OCI-LY7 (cell line): ENCODE data around the gene CUX1. TPM values are rescaled to one million over a fixed set of nuclear protein-coding genes. Genes with fewer than 3 reads are reported as not detected.

Experiments used
- BruUV-seq: library from RNA; stranded (reverse); fragments of 400-500 nt; replicated peaks from 2 replicates; lab custom pipeline; 2021; lab: Mats Ljungman, UMichigan
- CTCF ChIA-PET: fragments of 300-600 bp; sonication (Branson Sonifier 250); formaldehyde crosslinking; loops from one replicate; lab custom pipeline; 2022; ENCODE audit warnings: antibody characterized with exemption; ENCODE audit not compliant: unreplicated experiment; lab: Charles Lee
- POLR2A ChIA-PET: fragments of 300-600 bp; sonication (Branson Sonifier 250); formaldehyde crosslinking; loops from one replicate; lab custom pipeline; 2022; ENCODE audit warnings: antibody characterized with exemption; lab: Charles Lee
- DNase-seq: peaks from one replicate; pipeline ENCODE4 v3.0.0-alpha.2; 2015; ENCODE audit warnings: low spot score
- H2AFZ ChIP-seq: fragments of 200-600 bp; sonication (generic), shearing (Covaris generic); 2 replicates; pipeline ENCODE4 v1.6.1; 2014; ENCODE audit warnings: mild to moderate bottlenecking, antibody characterized with exemption, low read length, moderate library complexity
- H3K27ac ChIP-seq: fragments of 200-600 bp; sonication (generic); 2 replicates; pipeline ENCODE4 v1.5.1; 2014; ENCODE audit warnings: mixed run types, low read depth, mild to moderate bottlenecking, moderate library complexity, low read length, inconsistent platforms; ENCODE audit not compliant: poor library complexity, severe bottlenecking
- H3K36me3 ChIP-seq: fragments of 200-600 bp; sonication (generic); 2 replicates; pipeline ENCODE4 v1.6.1; 2014; ENCODE audit warnings: mild to moderate bottlenecking, antibody characterized with exemption, low read length, moderate library complexity, mixed read lengths; ENCODE audit not compliant: insufficient read depth
- H3K4me1 ChIP-seq: fragments of 200-600 bp; sonication (generic); 2 replicates; pipeline ENCODE4 v1.5.1; 2014; ENCODE audit warnings: mild to moderate bottlenecking, low read length; ENCODE audit not compliant: insufficient read depth, poor library complexity, severe bottlenecking
- H3K4me2 ChIP-seq: fragments of 200-600 bp; sonication (generic); 2 replicates; pipeline ENCODE4 v1.6.1; 2014; ENCODE audit warnings: mild to moderate bottlenecking, low read length
- H3K4me3 ChIP-seq: fragments of 200-600 bp; sonication (generic); 2 replicates; pipeline ENCODE4 v1.5.1; 2014; ENCODE audit warnings: mild to moderate bottlenecking, low read depth, low read length; ENCODE audit not compliant: poor library complexity, severe bottlenecking
- H3K79me2 ChIP-seq: fragments of 200-600 bp; sonication (generic); 2 replicates; pipeline ENCODE4 v1.6.1; 2016; ENCODE audit warnings: low read depth, mild to moderate bottlenecking, low read length, moderate library complexity, mixed read lengths; ENCODE audit not compliant: insufficient read depth
- H3K9me2 ChIP-seq: fragments of 200-600 bp; sonication (generic); 2 replicates; pipeline ENCODE4 v1.6.1; 2016; ENCODE audit warnings: mild to moderate bottlenecking, low read length, mixed read lengths; ENCODE audit not compliant: insufficient read depth
- H3K9me3 ChIP-seq: fragments of 200-600 bp; sonication (generic); 2 replicates; pipeline ENCODE4 v1.6.1; 2014; ENCODE audit warnings: mild to moderate bottlenecking, mixed run types, low read length, mixed read lengths
- H4K20me1 ChIP-seq: fragments of 200-600 bp; sonication (generic); 2 replicates; pipeline ENCODE4 v1.6.1; 2014; ENCODE audit warnings: mild to moderate bottlenecking, antibody characterized with exemption, low read length, moderate library complexity, mixed read lengths; ENCODE audit not compliant: insufficient read depth
- EZH2phosphoT487 ChIP-seq: fragments of 200-600 bp; sonication (generic); IDR thresholded peaks from 2 replicates; pipeline ENCODE4 v1.6.1; 2018; ENCODE audit warnings: low read depth, borderline replicate concordance, mild to moderate bottlenecking, mixed run types, antibody characterized with exemption, low read length, moderate library complexity, mixed read lengths
- intact Hi-C: fragments of 100-400 bp; cut with micrococcal nuclease; formaldehyde crosslinking; loops from one replicate; pipeline ENCODE4 v1.10.0; 2022; ENCODE audit not compliant: unreplicated experiment
- total RNA-seq, 2 experiments: library from RNA; depleted of rRNA in 1 of 2; stranded (reverse); fragments of >200 nt in 1 of 2; shearing (Covaris generic) in 1 of 2; gene quantifications; 2 replicates each; pipeline ENCODE4 v1.2.3, GENCODE V29; 2014 to 2022
- TF ChIP-seq, protein P1 (sequence below): fragments of 200-600 bp; sonication (generic); conservative IDR thresholded peaks from 2 replicates; pipeline ENCODE4 v1.5.1; 2014; ENCODE audit warnings: mild to moderate bottlenecking, antibody characterized with exemption, low read length, moderate library complexity, mixed read lengths

The CUX1 gene
- total RNA-seq, 2 experiments from 2014 or later: 143 to 199 TPM

DNA sequence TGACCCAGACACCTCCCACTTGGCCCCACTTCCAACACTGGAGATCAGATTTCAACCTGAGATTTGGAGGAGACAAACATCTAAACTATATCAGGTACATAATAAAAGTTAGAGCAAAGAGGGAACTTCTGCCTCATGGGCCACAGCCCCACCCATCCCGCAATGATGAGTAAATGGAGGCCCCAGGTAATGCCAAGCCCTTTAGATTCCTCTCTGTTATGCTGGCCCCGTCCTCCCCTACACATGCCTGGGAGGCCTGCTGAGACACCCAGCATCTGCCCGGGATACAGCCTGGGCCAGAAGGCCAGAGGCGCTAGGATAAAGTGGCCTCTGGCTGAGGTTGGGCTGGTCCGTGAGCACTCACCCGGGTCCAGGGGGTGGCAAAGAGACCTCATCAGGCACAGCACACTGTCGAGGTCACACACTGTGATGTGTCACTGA lies 283.7 kb downstream of the CUX1 start:
- BruUV-seq: no TSS peak
- TF ChIP-seq EZH2phosphoT487: no peak
- TF ChIP-seq, protein P1, sequence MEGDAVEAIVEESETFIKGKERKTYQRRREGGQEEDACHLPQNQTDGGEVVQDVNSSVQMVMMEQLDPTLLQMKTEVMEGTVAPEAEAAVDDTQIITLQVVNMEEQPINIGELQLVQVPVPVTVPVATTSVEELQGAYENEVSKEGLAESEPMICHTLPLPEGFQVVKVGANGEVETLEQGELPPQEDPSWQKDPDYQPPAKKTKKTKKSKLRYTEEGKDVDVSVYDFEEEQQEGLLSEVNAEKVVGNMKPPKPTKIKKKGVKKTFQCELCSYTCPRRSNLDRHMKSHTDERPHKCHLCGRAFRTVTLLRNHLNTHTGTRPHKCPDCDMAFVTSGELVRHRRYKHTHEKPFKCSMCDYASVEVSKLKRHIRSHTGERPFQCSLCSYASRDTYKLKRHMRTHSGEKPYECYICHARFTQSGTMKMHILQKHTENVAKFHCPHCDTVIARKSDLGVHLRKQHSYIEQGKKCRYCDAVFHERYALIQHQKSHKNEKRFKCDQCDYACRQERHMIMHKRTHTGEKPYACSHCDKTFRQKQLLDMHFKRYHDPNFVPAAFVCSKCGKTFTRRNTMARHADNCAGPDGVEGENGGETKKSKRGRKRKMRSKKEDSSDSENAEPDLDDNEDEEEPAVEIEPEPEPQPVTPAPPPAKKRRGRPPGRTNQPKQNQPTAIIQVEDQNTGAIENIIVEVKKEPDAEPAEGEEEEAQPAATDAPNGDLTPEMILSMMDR: no peak
- ChIA-PET CTCF (no interaction called here), POLR2A (no interaction called here)
- H3K79me2 ChIP-seq: no peaks in the 10 kb centered on the region
- intact Hi-C loops: no loop called here
- no peaks in the 10 kb centered on the region for H3K4me1 ChIP-seq
- H3K27ac ChIP-seq: no peak overlapping the region
- no peaks in the 10 kb centered on the region for H3K9me2 ChIP-seq
- H2AFZ ChIP-seq: no peak overlapping the region
- no peak for DNase-seq
- no peak overlapping the region for H3K4me2 ChIP-seq
- H3K9me3 ChIP-seq: no peaks in the 10 kb centered on the region
- H3K4me3 ChIP-seq: no peak overlapping the region
- peaks cover 94% of the 10 kb centered on the region for H3K36me3 ChIP-seq
- H4K20me1 ChIP-seq: no peaks in the 10 kb centered on the region

GRCh38 chr7:102101926-102102325 lies 284.5 kb downstream of the CUX1 start:
- Histone ChIP-seq H3K4me1 (no peaks in the 10 kb centered on the region), H3K4me2 (no peak overlapping the region), H3K27ac (no peak overlapping the region), H3K36me3 (peaks cover 95% of the 10 kb centered on the region), H4K20me1 (no peaks in the 10 kb centered on the region), H3K9me3 (no peaks in the 10 kb centered on the region), H2AFZ (no peak overlapping the region), H3K79me2 (no peaks in the 10 kb centered on the region), H3K9me2 (no peaks in the 10 kb centered on the region), H3K4me3 (no peak overlapping the region)
- BruUV-seq: no TSS peak
- ChIA-PET CTCF (no interaction called here), POLR2A (no interaction called here)
- DNase-seq: no peak
- intact Hi-C loops: no loop called here
- no peak for TF ChIP-seq EZH2phosphoT487
- TF ChIP-seq, protein P1: no peak

DNA sequence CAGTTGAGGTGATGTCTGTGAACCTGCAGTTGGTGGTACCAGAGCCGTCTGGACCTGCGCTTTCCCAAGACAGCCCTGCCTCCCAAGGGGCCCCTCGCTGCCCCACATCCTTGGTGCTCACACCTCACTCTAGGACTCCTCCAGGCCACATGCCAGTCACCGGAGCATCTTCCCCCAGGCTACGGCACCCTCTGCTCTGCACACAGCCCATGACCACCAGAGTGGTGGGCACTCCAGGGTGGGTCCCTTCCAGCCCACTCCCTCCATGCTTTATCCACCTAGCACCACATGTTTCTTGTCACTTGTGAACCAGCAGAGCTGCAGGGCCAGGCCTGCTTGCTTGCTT lies 285.6 kb downstream of the CUX1 start:
- TF ChIP-seq, protein P1: no peak
- no peak for TF ChIP-seq EZH2phosphoT487
- POLR2A ChIA-PET: interaction anchor here (0.6 kb wide), 1 partner anchor 301 kb away, joined by 3 read pairs; no protein-coding TSS in a partner anchor
- Histone ChIP-seq H3K4me2 (no peak overlapping the region), H3K4me1 (no peaks in the 10 kb centered on the region), H3K9me2 (no peaks in the 10 kb centered on the region), H3K79me2 (no peaks in the 10 kb centered on the region), H3K4me3 (no peak overlapping the region), H3K27ac (no peak overlapping the region), H2AFZ (no peak overlapping the region), H3K9me3 (no peaks in the 10 kb centered on the region), H4K20me1 (no peaks in the 10 kb centered on the region), H3K36me3 (peaks cover 94% of the 10 kb centered on the region)
- intact Hi-C loops: no loop called here
- CTCF ChIA-PET: interaction anchor here (0.6 kb wide), 1 partner anchor 10 kb away, joined by 5 read pairs; no protein-coding TSS in a partner anchor
- no TSS peak for BruUV-seq
- DNase-seq: no peak
